ENCODE results near the gene CDH4. TPM values are rescaled to one million over a fixed set of nuclear protein-coding genes. Genes with fewer than 3 reads are reported as not detected.

Gene CDH4
- polyA plus RNA-seq, 5 donors, result 3.6 to 8.1 (median 4.7) TPM

- no peak for DNase-seq
Observed at GRCh38 chr20:61989741-61990140, 737.7 kb downstream of the CDH4 start.
